ENCODE results near the gene ABCG1. TPM values are rescaled to one million over a fixed set of nuclear protein-coding genes. Genes with fewer than 3 reads are reported as not detected.

The ABCG1 gene
- total and polyA plus RNA-seq, 4 donors: 11.5 to 65.0 (median 35.0) TPM

GRCh38 chr21:42193131-42193671, 25.7 kb upstream of the ABCG1 start:
- ATAC-seq (ENCODE audit: insufficient read depth, low FRiP score) (no peak), DNase-seq (no peak)
- Histone ChIP-seq H3K4me3 (no peak overlapping the region), H3K27ac (ENCODE audit: low read depth in 1 of 2, low read length in 1 of 2) (no peak overlapping the region), H3K9ac (ENCODE audit: insufficient read depth in 1 of 2, low read length in 2 of 2) (no peak overlapping the region), H3K4me1 (ENCODE audit: control insufficient read depth in 5 of 5, insufficient read depth in 5 of 5, low read length in 5 of 5) (peaks cover 0 to 2% (median 0%) of the 10 kb centered on the region in 5 donors), H3K9me3 (ENCODE audit: control insufficient read depth in 4 of 4, insufficient read depth in 3 of 4, low read length in 3 of 4) (no peaks in the 10 kb centered on the region), H3K36me3 (ENCODE audit: control insufficient read depth in 4 of 4, insufficient read depth in 4 of 4, low read length in 4 of 4) (no peaks in the 10 kb centered on the region), H3K27me3 (ENCODE audit: control insufficient read depth in 3 of 3, insufficient read depth in 3 of 3, low read length in 2 of 3) (no peaks in the 10 kb centered on the region)
- 71% methylated on average over 9 of the region's 9 CpGs for WGBS, 2 donors
- no peak for TF ChIP-seq CTCF (IDR thresholded peaks at IDR 0.05; ENCODE audit: control extremely low read depth, extremely low read depth)

- no peak for DNase-seq
- Histone ChIP-seq H3K27me3 (ENCODE audit: control insufficient read depth in 3 of 3, insufficient read depth in 3 of 3, low read length in 2 of 3) (no peaks in the 10 kb centered on the region), H3K27ac (ENCODE audit: low read depth in 1 of 2, low read length in 1 of 2) (no peak overlapping the region), H3K4me1 (ENCODE audit: control insufficient read depth in 5 of 5, insufficient read depth in 5 of 5, low read length in 5 of 5) (peaks cover 0 to under 1% (median 0%) of the 10 kb centered on the region in 5 donors), H3K36me3 (ENCODE audit: control insufficient read depth in 4 of 4, insufficient read depth in 4 of 4, low read length in 4 of 4) (no peaks in the 10 kb centered on the region), H3K9me3 (ENCODE audit: control insufficient read depth in 4 of 4, insufficient read depth in 3 of 4, low read length in 3 of 4) (no peaks in the 10 kb centered on the region), H3K4me3 (no peak overlapping the region), H3K9ac (ENCODE audit: insufficient read depth in 1 of 2, low read length in 2 of 2) (no peak overlapping the region)
- TF ChIP-seq CTCF (IDR thresholded peaks at IDR 0.05; ENCODE audit: control extremely low read depth, extremely low read depth): no peak
- 90 to 96% methylated on average over 6 of the region's 6 CpGs for WGBS, 2 donors
- ATAC-seq (ENCODE audit: insufficient read depth, low FRiP score): no peak
Observed at GRCh38 chr21:42193721-42194120, 25.2 kb upstream of the ABCG1 start.

- peaks cover 0 to 4% (median 0%) of the 10 kb centered on the region in 5 donors for H3K4me1 ChIP-seq (ENCODE audit: control insufficient read depth in 5 of 5, insufficient read depth in 5 of 5, low read length in 5 of 5)
- no peaks in the 10 kb centered on the region for H3K27me3 ChIP-seq (ENCODE audit: control insufficient read depth in 3 of 3, insufficient read depth in 3 of 3, low read length in 2 of 3)
- H3K9ac ChIP-seq (ENCODE audit: insufficient read depth in 1 of 2, low read length in 2 of 2): no peak overlapping the region
- ATAC-seq (ENCODE audit: insufficient read depth, low FRiP score): no peak
- no peaks in the 10 kb centered on the region for H3K36me3 ChIP-seq (ENCODE audit: control insufficient read depth in 4 of 4, insufficient read depth in 4 of 4, low read length in 4 of 4)
- DNase-seq: no peak
- TF ChIP-seq CTCF (IDR thresholded peaks at IDR 0.05; ENCODE audit: control extremely low read depth, extremely low read depth): no peak
- no peak overlapping the region for H3K4me3 ChIP-seq
- WGBS, 2 donors: 86 to 91% methylated on average over 9 of the region's 9 CpGs
- no peak overlapping the region for H3K27ac ChIP-seq (ENCODE audit: low read depth in 1 of 2, low read length in 1 of 2)
- H3K9me3 ChIP-seq (ENCODE audit: control insufficient read depth in 4 of 4, insufficient read depth in 3 of 4, low read length in 3 of 4): no peaks in the 10 kb centered on the region
Observed at GRCh38 chr21:42194863-42195262, 24.1 kb upstream of the ABCG1 start.
